GM23338 (cell line): Measurements from ENCODE around the gene PCGF2. TPM values are rescaled to one million over a fixed set of nuclear protein-coding genes. Genes with fewer than 3 reads are reported as not detected.

Source experiments
- ATAC-seq: fragments of 200-7000 bp; cut with Tn5 transposase; 3 replicates; pipeline ENCODE4 v1.9.1; 2020
- DNase-seq: peaks from one replicate; pipeline ENCODE4 v3.0.0-alpha.2; 2015; ENCODE audit warnings: low spot score
- H2AFZ ChIP-seq: fragments of 200-600 bp; sonication (generic); 2 replicates; pipeline ENCODE4 v1.8.0; 2016; ENCODE audit warnings: antibody characterized with exemption, mild to moderate bottlenecking, moderate library complexity
- H3F3A ChIP-seq: fragments of 200-600 bp; sonication (generic); replicated peaks from 2 replicates; pipeline ENCODE4 v1.8.0; 2017; ENCODE audit warnings: antibody characterized with exemption, mixed run types, low read depth
- H3K27ac ChIP-seq: fragments of 200-600 bp; sonication (generic); 2 replicates; pipeline ENCODE4 v1.6.1; 2016; ENCODE audit warnings: low read depth
- H3K27me3 ChIP-seq: fragments of 200-600 bp; sonication (generic); 2 replicates; pipeline ENCODE4 v1.8.0; 2016; ENCODE audit warnings: mild to moderate bottlenecking, mixed run types, moderate library complexity; ENCODE audit not compliant: insufficient read depth
- H3K36me3 ChIP-seq: fragments of 200-600 bp; sonication (generic); 2 replicates; pipeline ENCODE4 v1.8.0; 2016; ENCODE audit warnings: mild to moderate bottlenecking; ENCODE audit not compliant: insufficient read depth
- H3K4me1 ChIP-seq: fragments of 200-600 bp; sonication (generic); 2 replicates; pipeline ENCODE4 v1.8.0; 2016; ENCODE audit warnings: mild to moderate bottlenecking, moderate library complexity; ENCODE audit not compliant: insufficient read depth
- H3K4me2 ChIP-seq: fragments of 200-600 bp; sonication (generic); 2 replicates; pipeline ENCODE4 v1.7.1; 2017; ENCODE audit warnings: mixed run types
- H3K4me3 ChIP-seq: fragments of 200-600 bp; sonication (generic); 2 replicates; pipeline ENCODE4 v1.6.1; 2016; ENCODE audit warnings: mixed run types
- H3K79me2 ChIP-seq: fragments of 200-600 bp; sonication (generic); replicated peaks from 2 replicates; pipeline ENCODE4 v1.8.0; 2017; ENCODE audit warnings: mild to moderate bottlenecking; ENCODE audit not compliant: insufficient read depth
- H3K9me2 ChIP-seq: fragments of 200-600 bp; sonication (generic); 2 replicates; pipeline ENCODE4 v1.8.0; 2017; ENCODE audit not compliant: insufficient read depth
- H4K20me1 ChIP-seq: fragments of 200-600 bp; sonication (generic); replicated peaks from 2 replicates; pipeline ENCODE4 v1.8.0; 2017; ENCODE audit warnings: mild to moderate bottlenecking; ENCODE audit not compliant: insufficient read depth
- H3K27ac Mint-ChIP-seq: 2 replicates; pipeline ENCODE4 v1.8.0; 2020; ENCODE audit warnings: inconsistent platforms, mild to moderate bottlenecking, moderate library complexity, mixed read lengths
- H3K27me3 Mint-ChIP-seq: 3 replicates; pipeline ENCODE4 v1.8.0; 2022; ENCODE audit warnings: low read depth, mild to moderate bottlenecking, moderate library complexity, mixed read lengths, inconsistent platforms; ENCODE audit not compliant: insufficient read depth, poor library complexity
- H3K36me3 Mint-ChIP-seq: 3 replicates; pipeline ENCODE4 v1.8.0; 2021; ENCODE audit warnings: low read depth, mild to moderate bottlenecking, inconsistent platforms, moderate library complexity, mixed read lengths
- H3K4me1 Mint-ChIP-seq: 3 replicates; pipeline ENCODE4 v1.8.0; 2020; ENCODE audit warnings: mild to moderate bottlenecking, inconsistent platforms, mixed read lengths
- H3K4me3 Mint-ChIP-seq: 3 replicates; pipeline ENCODE4 v1.8.0; 2021; ENCODE audit warnings: moderate library complexity, mild to moderate bottlenecking, inconsistent platforms, mixed read lengths
- H3K9me3 Mint-ChIP-seq: 3 replicates; pipeline ENCODE4 v1.8.0; 2020; ENCODE audit warnings: moderate library complexity, mild to moderate bottlenecking, inconsistent platforms, mixed read lengths
- CREB1 ChIP-seq: fragments of 250-450 bp; sonication (Bioruptor Pico); IDR thresholded peaks from 2 replicates; pipeline ENCODE4 v1.5.0; 2020; ENCODE audit warnings: low read depth, mild to moderate bottlenecking, moderate library complexity
- ETS1 ChIP-seq: IDR thresholded peaks from 2 replicates; pipeline ENCODE4 v1.6.1; 2016; ENCODE audit warnings: antibody characterized with exemption
- EZH2phosphoT487 ChIP-seq: fragments of 200-600 bp; sonication (generic); IDR thresholded peaks from one replicate; pipeline ENCODE4 v1.8.1; 2018; ENCODE audit warnings: antibody characterized with exemption; ENCODE audit not compliant: unreplicated experiment
- ZNF114 ChIP-seq: fragments of 250-450 bp; sonication (Bioruptor Pico); IDR thresholded peaks from 2 replicates; pipeline ENCODE4 v1.5.0; 2020; ENCODE audit warnings: mild to moderate bottlenecking, moderate library complexity
- ZNF331 ChIP-seq: fragments of 250-450 bp; sonication (Bioruptor Pico); IDR thresholded peaks from 2 replicates; pipeline ENCODE4 v1.5.0; 2020; ENCODE audit warnings: low read depth, mild to moderate bottlenecking, moderate library complexity
- polyA plus RNA-seq: library from polyadenylated mRNA; unstranded; fragments of >200 nt; fragmentation: Nextera tagmentation; extraction: Ambion mirVana; gene quantifications from 2 replicates; pipeline ENCODE4 v1.2.1, GENCODE V29; 2016
- total RNA-seq: library from RNA; depleted of rRNA; stranded (reverse); fragments of >200 nt; shearing (Covaris generic); gene quantifications from 2 replicates; pipeline ENCODE4 v1.2.3, GENCODE V29; 2014
- TF ChIP-seq, protein P1 (sequence below): IDR thresholded peaks from one replicate; pipeline ENCODE4 v1.6.1; 2018; ENCODE audit warnings: antibody characterized with exemption; ENCODE audit not compliant: unreplicated experiment
- TF ChIP-seq, protein P2 (sequence below), 2 experiments: fragments of 200-600 bp in 1 of 2; sonication (generic) in 1 of 2; conservative IDR thresholded peaks; 2 replicates each; pipeline versions ENCODE4 v1.5.1 to v1.6.1; 2016 to 2017; ENCODE audit warnings: antibody characterized with exemption in 2 of 2, low read depth in 2 of 2, mild to moderate bottlenecking in 2 of 2, moderate library complexity in 1 of 2

PCGF2 gene
- total and polyA plus RNA-seq, 2 experiments from 2014 or later: 21.1 to 51.9 TPM

DNA sequence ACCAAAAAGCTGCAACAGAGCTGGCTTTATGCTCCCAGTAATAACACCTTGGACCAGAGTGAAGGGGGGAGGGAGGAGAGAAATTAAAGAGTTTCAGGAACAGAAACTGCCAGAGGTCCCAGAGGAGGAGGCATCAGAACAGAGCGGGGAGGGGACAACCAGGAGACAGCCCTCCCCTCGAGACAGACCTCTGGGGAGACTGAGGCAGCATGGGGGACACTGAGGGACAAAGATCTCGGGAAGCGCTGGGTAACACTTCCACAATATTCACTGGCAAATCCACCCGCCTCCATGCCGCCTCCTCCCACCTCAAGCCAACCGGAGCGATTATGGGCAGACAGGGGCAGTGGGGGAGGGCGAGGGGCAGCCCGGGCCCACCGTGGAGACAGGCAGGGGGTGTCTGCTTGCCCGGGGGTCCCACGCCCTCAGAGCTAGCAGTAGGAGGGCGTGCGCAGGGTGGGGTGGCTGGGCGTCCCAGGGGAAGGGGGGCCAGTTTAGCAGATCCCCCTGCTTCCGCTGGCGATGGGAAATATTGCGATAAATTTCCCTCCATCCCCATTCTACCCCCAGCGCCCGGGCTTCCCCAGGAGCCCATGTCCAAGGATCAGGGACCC lies 1.2 kb downstream of the PCGF2 start:
- ATAC-seq: no peak
- no peak for DNase-seq
- TF ChIP-seq, protein P1, sequence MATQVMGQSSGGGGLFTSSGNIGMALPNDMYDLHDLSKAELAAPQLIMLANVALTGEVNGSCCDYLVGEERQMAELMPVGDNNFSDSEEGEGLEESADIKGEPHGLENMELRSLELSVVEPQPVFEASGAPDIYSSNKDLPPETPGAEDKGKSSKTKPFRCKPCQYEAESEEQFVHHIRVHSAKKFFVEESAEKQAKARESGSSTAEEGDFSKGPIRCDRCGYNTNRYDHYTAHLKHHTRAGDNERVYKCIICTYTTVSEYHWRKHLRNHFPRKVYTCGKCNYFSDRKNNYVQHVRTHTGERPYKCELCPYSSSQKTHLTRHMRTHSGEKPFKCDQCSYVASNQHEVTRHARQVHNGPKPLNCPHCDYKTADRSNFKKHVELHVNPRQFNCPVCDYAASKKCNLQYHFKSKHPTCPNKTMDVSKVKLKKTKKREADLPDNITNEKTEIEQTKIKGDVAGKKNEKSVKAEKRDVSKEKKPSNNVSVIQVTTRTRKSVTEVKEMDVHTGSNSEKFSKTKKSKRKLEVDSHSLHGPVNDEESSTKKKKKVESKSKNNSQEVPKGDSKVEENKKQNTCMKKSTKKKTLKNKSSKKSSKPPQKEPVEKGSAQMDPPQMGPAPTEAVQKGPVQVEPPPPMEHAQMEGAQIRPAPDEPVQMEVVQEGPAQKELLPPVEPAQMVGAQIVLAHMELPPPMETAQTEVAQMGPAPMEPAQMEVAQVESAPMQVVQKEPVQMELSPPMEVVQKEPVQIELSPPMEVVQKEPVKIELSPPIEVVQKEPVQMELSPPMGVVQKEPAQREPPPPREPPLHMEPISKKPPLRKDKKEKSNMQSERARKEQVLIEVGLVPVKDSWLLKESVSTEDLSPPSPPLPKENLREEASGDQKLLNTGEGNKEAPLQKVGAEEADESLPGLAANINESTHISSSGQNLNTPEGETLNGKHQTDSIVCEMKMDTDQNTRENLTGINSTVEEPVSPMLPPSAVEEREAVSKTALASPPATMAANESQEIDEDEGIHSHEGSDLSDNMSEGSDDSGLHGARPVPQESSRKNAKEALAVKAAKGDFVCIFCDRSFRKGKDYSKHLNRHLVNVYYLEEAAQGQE: no peak
- peaks cover 51% of the 10 kb centered on the region for H3K4me1 Mint-ChIP-seq
- Histone ChIP-seq H3K79me2 (peaks cover 60% of the 10 kb centered on the region), H2AFZ (no peak overlapping the region), H3K9me2 (no peaks in the 10 kb centered on the region), H3K4me3 (peak overlapping the region; percentile 99), H3F3A (peaks cover 3% of the 10 kb centered on the region; the same call in 1 of the 2 replicates), H3K27me3 (peaks cover 16% of the 10 kb centered on the region), H3K36me3 (no peaks in the 10 kb centered on the region), H3K4me1 (peaks cover 50% of the 10 kb centered on the region), H3K27ac (peak overlapping the region; percentile 56; the same call in 1 of the 2 replicates), H4K20me1 (peaks cover 41% of the 10 kb centered on the region), H3K4me2 (peak overlapping the region; percentile 84)
- H3K9me3 Mint-ChIP-seq: peaks cover 5% of the 10 kb centered on the region
- peaks cover 46% of the 10 kb centered on the region for H3K27me3 Mint-ChIP-seq
- H3K27ac Mint-ChIP-seq: peak overlapping the region; percentile 22; the same call in 1 of the 2 replicates
- H3K4me3 Mint-ChIP-seq: peak overlapping the region; percentile 97
- H3K36me3 Mint-ChIP-seq: peaks cover 15% of the 10 kb centered on the region

- Histone ChIP-seq H3F3A (peaks cover 3% of the 10 kb centered on the region; the same call in 1 of the 2 replicates), H3K4me1 (peaks cover 49% of the 10 kb centered on the region), H3K36me3 (no peaks in the 10 kb centered on the region), H3K27ac (0 out of 2 replicates have a peak overlapping the region, but pooled peaks have one; percentile 56), H2AFZ (no peak overlapping the region), H4K20me1 (peaks cover 49% of the 10 kb centered on the region), H3K4me2 (peak overlapping the region; percentile 84), H3K9me2 (no peaks in the 10 kb centered on the region), H3K27me3 (peaks cover 13% of the 10 kb centered on the region), H3K4me3 (peak overlapping the region; percentile 99), H3K79me2 (peaks cover 67% of the 10 kb centered on the region)
- Mint-ChIP-seq H3K4me1 (peaks cover 55% of the 10 kb centered on the region), H3K4me3 (peak overlapping the region; percentile 97), H3K27me3 (peaks cover 41% of the 10 kb centered on the region), H3K9me3 (no peaks in the 10 kb centered on the region; the same call in 1 of the 3 replicates), H3K27ac (peak overlapping the region; percentile 22), H3K36me3 (peaks cover 19% of the 10 kb centered on the region)
- TF ChIP-seq ETS1: no peak
- TF ChIP-seq EZH2phosphoT487: no peak
- TF ChIP-seq ZNF114 (CRISPR knock-in tag): no peak
- no peak for TF ChIP-seq ZNF331 (CRISPR knock-in tag)
- TF ChIP-seq, protein P2, sequence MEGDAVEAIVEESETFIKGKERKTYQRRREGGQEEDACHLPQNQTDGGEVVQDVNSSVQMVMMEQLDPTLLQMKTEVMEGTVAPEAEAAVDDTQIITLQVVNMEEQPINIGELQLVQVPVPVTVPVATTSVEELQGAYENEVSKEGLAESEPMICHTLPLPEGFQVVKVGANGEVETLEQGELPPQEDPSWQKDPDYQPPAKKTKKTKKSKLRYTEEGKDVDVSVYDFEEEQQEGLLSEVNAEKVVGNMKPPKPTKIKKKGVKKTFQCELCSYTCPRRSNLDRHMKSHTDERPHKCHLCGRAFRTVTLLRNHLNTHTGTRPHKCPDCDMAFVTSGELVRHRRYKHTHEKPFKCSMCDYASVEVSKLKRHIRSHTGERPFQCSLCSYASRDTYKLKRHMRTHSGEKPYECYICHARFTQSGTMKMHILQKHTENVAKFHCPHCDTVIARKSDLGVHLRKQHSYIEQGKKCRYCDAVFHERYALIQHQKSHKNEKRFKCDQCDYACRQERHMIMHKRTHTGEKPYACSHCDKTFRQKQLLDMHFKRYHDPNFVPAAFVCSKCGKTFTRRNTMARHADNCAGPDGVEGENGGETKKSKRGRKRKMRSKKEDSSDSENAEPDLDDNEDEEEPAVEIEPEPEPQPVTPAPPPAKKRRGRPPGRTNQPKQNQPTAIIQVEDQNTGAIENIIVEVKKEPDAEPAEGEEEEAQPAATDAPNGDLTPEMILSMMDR (conservative IDR thresholded peaks at IDR 0.05; ENCODE audit: low read depth in 2 of 2): no peak
- TF ChIP-seq CREB1: no peak
- DNase-seq (peak; percentile 65), ATAC-seq (no peak)
Measured at GRCh38 chr17:38746004-38746848, 1.9 kb downstream of the PCGF2 start.
